Hematopoietic multipotent progenitor cell treated with erythropoietin and hydrocortisone succinate and interleukin-3 and kit ligand, for 6 days (in vitro differentiated cells): ENCODE results near the gene AREL1.

ENCODE experiments used
- DNase-seq: peaks from one replicate; pipeline ENCODE4 v3.0.0-alpha.2; 2015

The AREL1 gene

GRCh38 chr14:74697011-74697410 lies 15.9 kb downstream of the AREL1 start:
- DNase-seq, result no peak

DNA sequence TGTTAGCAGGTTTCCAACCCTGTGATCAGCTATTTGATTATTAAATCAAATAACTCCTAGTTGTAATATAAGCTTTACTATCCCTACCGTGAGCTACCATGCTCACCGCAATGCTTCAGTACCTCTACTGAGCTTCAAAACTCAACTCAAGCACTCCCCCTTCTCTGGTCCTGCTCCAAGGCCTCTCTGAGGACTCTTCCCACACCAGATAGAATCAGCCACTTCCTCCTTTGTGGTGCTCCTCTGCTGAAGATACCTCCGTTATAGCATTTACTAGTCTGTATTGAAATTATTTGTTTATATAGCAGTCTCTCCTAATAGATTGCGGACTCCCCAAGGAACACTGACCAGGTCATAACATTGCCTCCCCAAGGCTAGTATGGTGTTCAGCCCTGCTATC lies 17.5 kb downstream of the AREL1 start:
- peak; percentile 67 for DNase-seq

GRCh38 chr14:74693191-74693590 lies 19.7 kb downstream of the AREL1 start:
- DNase-seq, result no peak

DNA sequence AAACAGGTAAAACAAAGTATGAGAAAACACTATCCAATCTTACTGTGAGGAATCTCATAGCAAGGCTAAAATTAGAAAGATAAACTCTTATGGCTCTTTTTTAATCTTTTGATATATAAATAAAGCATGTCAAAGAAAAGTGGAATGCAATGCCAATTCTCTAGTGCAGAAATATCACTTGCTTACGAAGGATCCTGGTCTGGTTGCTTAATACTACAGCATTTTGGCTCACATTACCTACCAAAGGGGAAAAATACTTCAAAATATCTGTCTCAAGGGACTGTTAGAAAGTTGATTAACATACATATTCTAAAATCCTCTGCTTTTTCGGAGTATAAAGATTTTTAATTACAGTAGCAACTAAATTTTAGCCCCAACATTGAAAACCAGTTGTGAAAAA lies 21.4 kb downstream of the AREL1 start:
- DNase-seq, result no peak

GRCh38 chr14:74685921-74686678 lies 26.8 kb downstream of the AREL1 start:
- DNase-seq, result peak; percentile 72

DNA sequence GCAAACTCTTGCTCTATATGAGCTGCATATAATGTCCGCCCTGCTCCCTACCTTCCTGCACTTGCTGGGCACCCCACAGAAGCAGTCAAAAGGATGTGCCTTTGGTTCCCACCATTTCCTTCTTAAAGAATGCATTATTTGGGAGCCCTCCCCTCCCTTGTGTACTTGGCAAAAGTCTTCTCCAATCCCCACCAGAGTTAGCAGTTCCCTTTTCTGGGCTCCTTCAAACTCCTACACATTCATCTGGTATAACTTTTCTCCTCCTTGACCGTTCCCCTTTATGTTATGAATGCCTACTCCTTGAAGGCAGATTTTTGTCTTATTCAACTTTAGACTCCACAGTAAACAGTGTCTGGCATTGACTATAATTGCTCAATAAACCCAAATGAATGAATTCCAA lies 27.8 kb downstream of the AREL1 start:
- DNase-seq, result peak; percentile 12

GRCh38 chr14:74684434-74684833 lies 28.4 kb downstream of the AREL1 start:
- peak; percentile 72 for DNase-seq

DNA sequence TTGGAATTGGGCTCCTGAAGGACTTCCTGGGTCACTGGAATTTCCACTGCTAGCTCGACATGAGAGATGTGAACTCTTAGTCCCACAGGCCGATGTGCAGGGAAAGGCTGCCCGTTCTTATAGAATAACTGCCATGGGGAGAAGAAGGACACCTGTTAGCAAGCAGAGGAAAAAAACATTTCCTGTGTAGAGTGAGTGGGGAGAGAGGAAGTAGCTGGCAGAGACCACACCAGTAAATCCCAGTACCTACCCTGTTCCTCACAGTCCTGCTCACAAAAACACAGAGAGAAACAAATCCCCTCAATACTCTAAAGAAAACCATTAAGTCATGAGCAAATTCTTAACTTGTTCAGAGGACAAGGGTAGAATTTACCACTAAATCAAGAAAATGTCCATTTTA lies 29.5 kb downstream of the AREL1 start:
- DNase-seq, result no peak

DNA sequence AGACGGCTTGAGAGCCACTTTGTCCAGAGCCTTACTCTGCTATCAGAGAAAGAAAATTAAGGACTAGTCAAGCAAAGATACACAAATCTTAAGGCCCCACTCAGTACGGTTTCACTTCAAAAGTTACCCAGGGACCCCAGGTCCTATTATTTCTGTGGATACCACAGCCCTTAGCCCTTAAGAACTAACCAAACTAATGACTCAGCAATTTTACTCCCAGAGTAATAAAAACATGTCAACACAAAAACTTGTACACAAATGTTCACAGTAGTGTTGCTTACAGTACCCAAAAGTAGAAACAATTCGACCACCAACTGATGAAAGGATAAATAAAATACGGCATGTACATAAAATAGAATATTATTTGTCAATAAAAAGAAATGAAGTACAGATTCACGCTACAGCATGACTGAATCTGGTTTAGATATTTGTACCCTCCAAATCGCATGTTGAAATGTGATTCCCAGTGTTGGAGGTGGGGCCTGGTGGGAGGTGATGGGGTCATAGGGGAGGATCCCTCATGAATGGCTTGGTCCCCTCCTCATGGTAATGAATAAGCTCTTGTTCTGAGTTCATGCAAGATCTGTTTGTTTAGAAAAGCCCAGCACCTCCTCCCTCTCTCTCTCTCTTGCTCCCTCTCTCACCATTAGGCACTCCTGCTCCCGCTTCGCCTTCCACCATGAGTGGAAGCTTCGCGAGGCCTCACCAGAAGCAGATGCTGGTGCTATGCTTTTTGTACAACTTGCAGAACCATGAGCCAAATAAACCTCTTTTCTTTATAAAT lies 30.5 kb downstream of the AREL1 start:
- DNase-seq, result no peak

DNA sequence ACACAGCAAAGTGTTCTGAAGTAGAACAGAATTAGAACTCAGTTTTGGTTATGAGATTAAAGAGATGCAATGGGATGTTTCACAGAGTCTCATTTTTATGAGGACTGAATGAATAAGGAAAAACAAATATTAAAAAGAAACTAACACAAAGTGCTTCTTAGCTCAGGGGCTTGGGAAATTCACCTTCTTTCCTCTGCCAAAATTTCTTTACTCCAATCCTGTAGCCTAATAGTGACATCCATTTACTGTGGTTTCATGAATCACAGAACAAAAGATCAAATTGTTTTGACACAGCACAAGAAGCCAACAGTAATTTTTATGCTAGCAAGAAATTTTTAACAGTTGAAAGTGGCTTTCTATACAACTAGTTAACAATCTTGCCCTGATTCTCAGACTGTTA lies 37.7 kb downstream of the AREL1 start:
- DNase-seq, result no peak

- DNase-seq, result no peak
Measured at GRCh38 chr14:74673768-74674167, 39.1 kb downstream of the AREL1 start.

DNA sequence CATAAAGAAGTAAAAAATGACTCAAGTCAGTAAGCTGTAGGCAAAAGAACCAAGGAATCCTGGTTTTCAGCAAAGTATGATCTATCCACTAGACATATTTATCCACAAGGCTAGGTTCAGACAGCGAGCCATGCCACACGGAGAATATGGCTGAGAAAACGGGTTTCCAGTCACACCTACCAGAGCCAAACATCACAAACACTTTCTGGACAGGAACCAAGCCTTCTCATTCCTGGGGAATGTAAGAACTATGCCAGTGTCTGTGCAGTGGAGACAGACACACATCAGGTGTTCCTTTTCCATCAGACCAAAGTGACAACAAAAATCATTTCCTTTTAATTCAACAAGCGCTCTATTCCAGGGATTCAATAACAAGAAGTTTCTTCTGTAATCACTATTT lies 41.1 kb downstream of the AREL1 start:
- no peak for DNase-seq

GRCh38 chr14:74670726-74671411 lies 42.0 kb downstream of the AREL1 start:
- no peak for DNase-seq

DNA sequence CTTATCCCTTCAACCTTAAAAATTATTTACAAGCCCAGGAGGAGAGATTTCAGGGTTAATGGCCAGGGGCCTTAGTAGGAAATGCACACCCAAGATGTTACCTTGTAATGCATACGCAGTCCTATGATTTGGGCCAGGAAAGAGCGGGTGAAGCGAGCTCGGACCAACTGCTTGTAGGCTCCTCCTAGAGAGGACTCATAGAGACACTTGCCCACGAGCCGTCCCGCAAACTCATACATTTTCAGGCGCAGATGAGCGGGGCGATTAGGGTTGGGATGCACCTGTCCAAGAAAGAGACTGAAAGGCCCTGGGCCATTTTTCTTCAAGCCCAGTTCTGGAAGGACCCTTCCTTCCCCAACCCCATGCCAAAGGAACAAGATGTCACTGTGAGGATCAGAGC lies 43.0 kb downstream of the AREL1 start:
- DNase-seq, result no peak

GRCh38 chr14:74669256-74669655 lies 43.6 kb downstream of the AREL1 start:
- no peak for DNase-seq

- DNase-seq, result no peak
Measured at GRCh38 chr14:74667758-74668157, 45.1 kb downstream of the AREL1 start.

- DNase-seq, result no peak
Measured at GRCh38 chr14:74664717-74665116, 48.2 kb downstream of the AREL1 start.

DNA sequence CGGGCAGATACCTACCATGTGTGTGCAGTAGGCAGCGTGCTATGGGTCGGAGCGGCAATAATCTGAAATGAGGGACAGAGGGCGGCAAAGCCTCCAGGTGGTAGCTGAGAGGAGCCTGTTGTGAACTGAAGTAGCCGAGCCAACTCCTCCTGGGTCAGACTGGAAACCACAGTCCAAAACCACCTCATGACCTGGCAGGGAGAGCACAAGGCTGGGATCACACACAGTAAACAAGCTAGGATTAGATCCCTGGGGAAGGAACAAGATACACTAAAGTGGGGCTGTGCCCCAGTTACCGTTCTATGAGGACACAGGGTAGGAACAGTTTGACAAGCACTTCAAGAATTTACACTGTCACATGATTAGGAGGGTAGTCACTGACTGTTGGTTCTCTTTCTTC lies 49.0 kb downstream of the AREL1 start:
- DNase-seq, result no peak

- no peak for DNase-seq
Measured at GRCh38 chr14:74661726-74662450, 51.0 kb downstream of the AREL1 start.

DNA sequence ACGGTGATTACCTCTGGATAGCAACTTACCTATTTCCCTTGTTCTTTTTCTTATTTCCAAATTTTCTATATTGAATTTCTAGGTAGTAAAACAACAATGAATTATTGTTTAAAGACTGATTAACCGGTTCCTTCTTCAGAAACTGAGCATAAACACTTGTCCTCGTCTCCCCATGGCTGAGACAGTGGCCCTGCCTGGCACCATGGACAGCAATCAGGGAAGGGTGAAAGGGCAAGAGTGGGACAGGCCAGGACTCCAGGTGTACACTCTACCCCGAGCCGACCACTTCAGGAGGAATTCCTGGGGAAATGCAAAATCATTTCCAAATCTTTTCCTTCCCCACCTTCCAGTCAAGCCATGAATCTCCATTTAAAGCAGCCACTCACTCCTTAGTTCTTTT lies 52.0 kb downstream of the AREL1 start:
- DNase-seq, result no peak

DNA sequence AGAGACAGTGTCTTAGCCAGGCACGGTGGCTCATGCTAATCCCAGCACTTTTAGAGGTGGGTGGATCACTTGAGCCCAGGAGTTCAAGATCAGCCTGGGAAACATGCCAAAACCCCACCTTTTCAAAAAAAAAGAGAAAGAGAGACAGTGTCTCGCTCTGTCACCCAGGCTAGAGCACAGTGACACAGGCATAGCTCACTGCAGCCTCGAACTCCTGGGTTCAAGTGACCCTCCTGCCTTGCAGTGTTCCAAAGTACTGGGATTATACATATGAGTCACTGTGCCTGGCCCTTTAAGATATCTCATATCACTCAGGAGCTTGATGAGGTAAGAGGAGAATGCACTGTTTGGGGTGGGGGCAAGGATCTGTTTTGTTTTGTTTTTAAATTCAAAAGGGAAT lies 52.7 kb downstream of the AREL1 start:
- DNase-seq, result peak; percentile 65

DNA sequence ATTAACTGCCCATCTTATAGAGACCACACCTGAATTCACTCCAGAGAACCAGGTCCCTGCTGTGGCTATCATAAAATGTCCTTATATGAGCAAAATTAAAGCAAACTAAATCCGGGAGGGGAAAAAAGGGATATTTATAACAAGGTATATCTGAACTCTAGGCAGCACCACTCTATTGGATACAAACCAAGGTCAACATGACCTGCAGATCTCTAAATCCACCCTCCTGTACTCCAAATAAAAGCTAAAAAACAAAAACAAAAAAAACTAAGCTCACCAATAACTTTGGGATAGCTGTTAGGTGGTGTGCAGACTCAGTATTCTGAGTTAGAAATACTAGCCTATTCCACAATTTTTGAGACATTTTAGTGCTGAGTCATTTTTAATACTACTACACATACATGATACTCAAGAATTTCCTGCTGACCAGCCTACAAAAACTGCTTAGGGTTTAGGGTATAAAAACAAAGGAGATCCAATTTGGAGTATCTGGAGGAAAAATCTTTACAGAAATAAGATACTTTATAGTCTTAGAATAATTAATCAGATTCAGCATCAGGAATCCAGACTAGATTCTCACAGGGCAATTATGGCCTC lies 54.2 kb downstream of the AREL1 start:
- no peak for DNase-seq

- DNase-seq, result no peak
Measured at GRCh38 chr14:74656964-74657363, 55.9 kb downstream of the AREL1 start.
